ENCODE results near the gene FAR2. TPM values are rescaled to one million over a fixed set of nuclear protein-coding genes. Genes with fewer than 3 reads are reported as not detected.

FAR2 gene
- total and polyA plus RNA-seq, 2 of the 13 experiments (the other 11 are each of a cell fraction or from before 2014, with no cell fraction given) = not detected

- TF ChIP-seq ZNF609 (CRISPR knock-in tag; IDR thresholded peaks at IDR 0.05; ENCODE audit: borderline replicate concordance) = no peak
- no peak for TF ChIP-seq DMTF1 (CRISPR knock-in tag; IDR thresholded peaks at IDR 0.05)
- no peak for TF ChIP-seq SAFB2 (CRISPR knock-in tag; IDR thresholded peaks at IDR 0.05; ENCODE audit: borderline replicate concordance, low read depth)
- no peak for TF ChIP-seq SIX4 (CRISPR knock-in tag; IDR thresholded peaks at IDR 0.05)
Measured at GRCh38 chr12:29145372-29146170, 3.5 kb upstream of the FAR2 start (continued).

- ChIA-PET CTCF (ENCODE audit: low intra/inter-chr PET ratio, low total read pairs) (no interaction called here), POLR2A (no interaction called here)
- no peak for ATAC-seq
- no peak for TF ChIP-seq HNRNPUL1 (IDR thresholded peaks at IDR 0.05; ENCODE audit: low read depth, low read length)
- TF ChIP-seq ZNF225 (CRISPR knock-in tag; IDR thresholded peaks at IDR 0.05) = no peak
- TF ChIP-seq BATF2 (CRISPR knock-in tag; IDR thresholded peaks at IDR 0.05) = no peak
- no peak for TF ChIP-seq NR1H2 (CRISPR knock-in tag; IDR thresholded peaks at IDR 0.05; ENCODE audit: borderline replicate concordance, low read depth)
- no peak for TF ChIP-seq JARID2 (CRISPR knock-in tag; IDR thresholded peaks at IDR 0.05; ENCODE audit: insufficient replicate concordance)
- TF ChIP-seq KLF9 (CRISPR knock-in tag; IDR thresholded peaks at IDR 0.05; ENCODE audit: low read depth) = no peak
- no peak for TF ChIP-seq SAFB2 (CRISPR knock-in tag; IDR thresholded peaks at IDR 0.05; ENCODE audit: borderline replicate concordance, low read depth)
- TF ChIP-seq HDAC2 (CRISPR knock-in tag; IDR thresholded peaks at IDR 0.05) = no peak
- TF ChIP-seq ZBTB38 (CRISPR knock-in tag; IDR thresholded peaks at IDR 0.05) = no peak
- TF ChIP-seq DRAP1 (CRISPR knock-in tag; IDR thresholded peaks at IDR 0.05) = no peak
Measured at GRCh38 chr12:29146196-29146595, 2.9 kb upstream of the FAR2 start.

More at GRCh38 chr12:29146196-29146595, 2.9 kb upstream of the FAR2 start:
- intact Hi-C loops (cut with micrococcal nuclease; ENCODE audit: unreplicated experiment) (no loop called here), in situ Hi-C loops (cut with HindIII; ENCODE audit: extremely low pct_ligation_motif_present, low pct_unique_long_range_greater_than_20kb) (no loop called here)
- Histone ChIP-seq H3K4me3 (replicated peaks in 1 of 3; ENCODE audit: insufficient read depth in 1 of 3, low read depth in 2 of 3, low read length in 3 of 3) (no peak overlapping the region), H3K9ac (ENCODE audit: insufficient read depth, low read depth, low read length) (no peak overlapping the region), H2AFZ (ENCODE audit: low read length) (no peak overlapping the region), H3K4me1 (ENCODE audit: insufficient read depth, low read length) (no peaks in the 10 kb centered on the region), H3K27me3 (ENCODE audit: control insufficient read depth in 1 of 2, insufficient read depth in 2 of 2, low read length in 2 of 2) (peaks cover 0 to 14% of the 10 kb centered on the region in 2 experiments; a peak in 4 of 5 replicates), H3K36me3 (replicated peaks in 1 of 2; ENCODE audit: control insufficient read depth in 1 of 2, insufficient read depth in 2 of 2, low read length in 2 of 2) (no peaks in the 10 kb centered on the region), H3K9me3 (ENCODE audit: low read length) (no peaks in the 10 kb centered on the region), H3K79me2 (ENCODE audit: insufficient read depth, low read length) (no peaks in the 10 kb centered on the region), H3K27ac (ENCODE audit: extremely low read length, insufficient read depth, low read length) (no peak overlapping the region), H4K20me1 (ENCODE audit: insufficient read depth, low read length) (no peaks in the 10 kb centered on the region), H3K4me2 (ENCODE audit: low read depth, low read length) (no peak overlapping the region)
- BruUV-seq (replicated peaks) = no TSS peak
- DNase-seq (ENCODE audit: low spot score) = no peak
- no peak for FAIRE-seq
